HEK293 (cell line): Measurements from ENCODE around the gene UGT1A6.

Experiments used
- CTCF ChIA-PET: fragments of 350-600 bp; formaldehyde crosslinking; extraction: SDS; loops from one replicate; lab custom pipeline; 2021; ENCODE audit warnings: antibody characterized with exemption; lab: Yijun Ruan, JAX
- POLR2A ChIA-PET: fragments of 300-600 bp; formaldehyde crosslinking; extraction: SDS; loops from one replicate; lab custom pipeline; 2020; ENCODE audit warnings: antibody characterized with exemption, inconsistent platforms; lab: Yijun Ruan, JAX
- H3K27ac ChIP-seq: fragments of 200-500 bp; sonication (Bioruptor generic); 2 replicates; pipeline ENCODE4 v1.5.1; 2014; ENCODE audit warnings: low read depth, low read length, control low read depth, inconsistent platforms; ENCODE audit errors: extremely low read depth
- H3K36me3 ChIP-seq, 2 experiments: fragments of 200-500 bp in 1 of 2; sonication (Bioruptor generic) in 1 of 2; 1 replicate in 1 of 2; 2 replicates in 1 of 2; pipeline ENCODE4 v1.5.1; 2014 to 2017; ENCODE audit warnings: inconsistent platforms in 2 of 2, low read length in 2 of 2; ENCODE audit not compliant: control insufficient read depth in 2 of 2, insufficient read depth in 1 of 2
- H3K4me1 ChIP-seq: fragments of 200-500 bp; sonication (Bioruptor generic); 2 replicates; pipeline ENCODE4 v1.5.1; 2014; ENCODE audit warnings: mild to moderate bottlenecking, low read length, inconsistent platforms; ENCODE audit not compliant: control insufficient read depth, insufficient read depth
- H3K4me3 ChIP-seq: 2 replicates; pipeline ENCODE4 v1.5.1; 2011; ENCODE audit warnings: low read depth, mild to moderate bottlenecking, control low read depth, low read length, moderate library complexity
- H3K9me3 ChIP-seq: fragments of 200-500 bp; sonication (Bioruptor generic); 2 replicates; pipeline ENCODE4 v1.5.1; 2014; ENCODE audit warnings: low read depth, low read length, inconsistent platforms; ENCODE audit not compliant: control insufficient read depth, insufficient read depth
- GLIS1 ChIP-seq: fragments of 450-650 bp; formaldehyde crosslinking; IDR thresholded peaks from 2 replicates; pipeline ENCODE4 v1.5.1; 2016; ENCODE audit warnings: missing biosample characterization, missing genetic modification characterization
- KLF9 ChIP-seq: fragments of 450-650 bp; formaldehyde crosslinking; IDR thresholded peaks from 2 replicates; pipeline ENCODE4 v1.5.1; 2016; ENCODE audit warnings: missing biosample characterization, missing genetic modification characterization, low read depth
- ZBTB17 ChIP-seq: fragments of 450-650 bp; formaldehyde crosslinking; IDR thresholded peaks from 2 replicates; pipeline ENCODE4 v1.5.1; 2016; ENCODE audit warnings: missing biosample characterization, missing genetic modification characterization
- ZFP37 ChIP-seq: fragments of 450-650 bp; formaldehyde crosslinking; IDR thresholded peaks from 2 replicates; pipeline ENCODE4 v1.5.1; 2016; ENCODE audit warnings: missing biosample characterization, missing genetic modification characterization
- ZNF555 ChIP-seq: fragments of 450-650 bp; formaldehyde crosslinking; conservative IDR thresholded peaks from 2 replicates; pipeline ENCODE4 v1.5.1; 2017; ENCODE audit warnings: missing biosample characterization, mild to moderate bottlenecking, missing genetic modification characterization, inconsistent platforms
- ZNF558 ChIP-seq: fragments of 450-650 bp; formaldehyde crosslinking; IDR thresholded peaks from 2 replicates; pipeline ENCODE4 v1.5.1; 2016; ENCODE audit warnings: missing biosample characterization, missing genetic modification characterization
- ZNF571 ChIP-seq: fragments of 450-650 bp; formaldehyde crosslinking; IDR thresholded peaks from 2 replicates; pipeline ENCODE4 v1.5.0; 2017; ENCODE audit warnings: missing biosample characterization, missing genetic modification characterization
- TF ChIP-seq, protein P1 (sequence below): fragments of 450-650 bp; formaldehyde crosslinking; IDR thresholded peaks from 2 replicates; pipeline ENCODE4 v1.5.1; 2016; ENCODE audit warnings: missing biosample characterization, missing genetic modification characterization, borderline replicate concordance
- TF ChIP-seq, protein P2 (sequence below): fragments of 450-650 bp; formaldehyde crosslinking; IDR thresholded peaks from 2 replicates; pipeline ENCODE4 v1.5.1; 2016; ENCODE audit warnings: missing biosample characterization, missing genetic modification characterization
- TF ChIP-seq, protein P3 (sequence below): fragments of 450-650 bp; formaldehyde crosslinking; conservative IDR thresholded peaks from 2 replicates; pipeline ENCODE4 v1.5.1; 2016; ENCODE audit warnings: low read depth, missing biosample characterization, missing genetic modification characterization
- TF ChIP-seq, protein P4 (sequence below): fragments of 450-650 bp; formaldehyde crosslinking; IDR thresholded peaks from 2 replicates; pipeline ENCODE4 v1.5.1; 2016; ENCODE audit warnings: missing biosample characterization, missing genetic modification characterization
- TF ChIP-seq, protein P5 (sequence below): fragments of 450-650 bp; formaldehyde crosslinking; IDR thresholded peaks from 2 replicates; pipeline ENCODE4 v1.5.1; 2017; ENCODE audit warnings: missing biosample characterization, missing genetic modification characterization
- TF ChIP-seq, protein P6 (sequence below): fragments of 450-650 bp; formaldehyde crosslinking; IDR thresholded peaks from 2 replicates; pipeline ENCODE4 v1.5.1; 2017; ENCODE audit warnings: missing biosample characterization, missing genetic modification characterization
- TF ChIP-seq, protein P7 (sequence below): fragments of 450-650 bp; formaldehyde crosslinking; IDR thresholded peaks from 2 replicates; pipeline ENCODE4 v1.5.1; 2016; ENCODE audit warnings: missing biosample characterization, missing genetic modification characterization

UGT1A6 gene

DNA sequence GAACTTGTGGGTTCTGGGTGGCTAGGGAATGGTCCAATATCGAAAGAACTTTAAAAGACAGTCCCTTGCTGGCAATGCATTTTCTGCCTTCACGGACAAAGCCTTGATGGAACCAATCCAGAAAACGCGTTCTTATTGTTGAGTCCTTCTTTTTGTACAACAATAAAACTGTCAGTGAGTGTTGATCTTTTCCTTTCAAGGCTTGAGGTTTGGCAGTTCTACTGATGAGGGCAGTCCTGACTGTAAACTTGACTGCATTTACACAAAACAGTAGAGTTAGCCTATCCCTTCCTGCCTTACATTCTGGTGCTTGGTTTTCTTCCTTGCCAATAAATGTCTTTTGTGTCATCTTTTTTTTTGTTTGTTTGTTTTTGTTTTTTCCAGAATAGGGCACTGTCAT lies 13.5 kb upstream of the UGT1A6 start:
- Histone ChIP-seq H3K9me3 (no peaks in the 10 kb centered on the region), H3K4me1 (peaks cover 4% of the 10 kb centered on the region; the same call in 1 of the 2 replicates), H3K4me3 (no peak overlapping the region), H3K36me3 (no peaks in the 10 kb centered on the region), H3K27ac (no peak overlapping the region)
- TF ChIP-seq, protein P1, sequence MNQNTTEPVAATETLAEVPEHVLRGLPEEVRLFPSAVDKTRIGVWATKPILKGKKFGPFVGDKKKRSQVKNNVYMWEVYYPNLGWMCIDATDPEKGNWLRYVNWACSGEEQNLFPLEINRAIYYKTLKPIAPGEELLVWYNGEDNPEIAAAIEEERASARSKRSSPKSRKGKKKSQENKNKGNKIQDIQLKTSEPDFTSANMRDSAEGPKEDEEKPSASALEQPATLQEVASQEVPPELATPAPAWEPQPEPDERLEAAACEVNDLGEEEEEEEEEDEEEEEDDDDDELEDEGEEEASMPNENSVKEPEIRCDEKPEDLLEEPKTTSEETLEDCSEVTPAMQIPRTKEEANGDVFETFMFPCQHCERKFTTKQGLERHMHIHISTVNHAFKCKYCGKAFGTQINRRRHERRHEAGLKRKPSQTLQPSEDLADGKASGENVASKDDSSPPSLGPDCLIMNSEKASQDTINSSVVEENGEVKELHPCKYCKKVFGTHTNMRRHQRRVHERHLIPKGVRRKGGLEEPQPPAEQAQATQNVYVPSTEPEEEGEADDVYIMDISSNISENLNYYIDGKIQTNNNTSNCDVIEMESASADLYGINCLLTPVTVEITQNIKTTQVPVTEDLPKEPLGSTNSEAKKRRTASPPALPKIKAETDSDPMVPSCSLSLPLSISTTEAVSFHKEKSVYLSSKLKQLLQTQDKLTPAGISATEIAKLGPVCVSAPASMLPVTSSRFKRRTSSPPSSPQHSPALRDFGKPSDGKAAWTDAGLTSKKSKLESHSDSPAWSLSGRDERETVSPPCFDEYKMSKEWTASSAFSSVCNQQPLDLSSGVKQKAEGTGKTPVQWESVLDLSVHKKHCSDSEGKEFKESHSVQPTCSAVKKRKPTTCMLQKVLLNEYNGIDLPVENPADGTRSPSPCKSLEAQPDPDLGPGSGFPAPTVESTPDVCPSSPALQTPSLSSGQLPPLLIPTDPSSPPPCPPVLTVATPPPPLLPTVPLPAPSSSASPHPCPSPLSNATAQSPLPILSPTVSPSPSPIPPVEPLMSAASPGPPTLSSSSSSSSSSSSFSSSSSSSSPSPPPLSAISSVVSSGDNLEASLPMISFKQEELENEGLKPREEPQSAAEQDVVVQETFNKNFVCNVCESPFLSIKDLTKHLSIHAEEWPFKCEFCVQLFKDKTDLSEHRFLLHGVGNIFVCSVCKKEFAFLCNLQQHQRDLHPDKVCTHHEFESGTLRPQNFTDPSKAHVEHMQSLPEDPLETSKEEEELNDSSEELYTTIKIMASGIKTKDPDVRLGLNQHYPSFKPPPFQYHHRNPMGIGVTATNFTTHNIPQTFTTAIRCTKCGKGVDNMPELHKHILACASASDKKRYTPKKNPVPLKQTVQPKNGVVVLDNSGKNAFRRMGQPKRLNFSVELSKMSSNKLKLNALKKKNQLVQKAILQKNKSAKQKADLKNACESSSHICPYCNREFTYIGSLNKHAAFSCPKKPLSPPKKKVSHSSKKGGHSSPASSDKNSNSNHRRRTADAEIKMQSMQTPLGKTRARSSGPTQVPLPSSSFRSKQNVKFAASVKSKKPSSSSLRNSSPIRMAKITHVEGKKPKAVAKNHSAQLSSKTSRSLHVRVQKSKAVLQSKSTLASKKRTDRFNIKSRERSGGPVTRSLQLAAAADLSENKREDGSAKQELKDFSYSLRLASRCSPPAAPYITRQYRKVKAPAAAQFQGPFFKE (tag by site-specific recombination): no peak
- TF ChIP-seq ZFP37: no peak
- TF ChIP-seq, protein P2, sequence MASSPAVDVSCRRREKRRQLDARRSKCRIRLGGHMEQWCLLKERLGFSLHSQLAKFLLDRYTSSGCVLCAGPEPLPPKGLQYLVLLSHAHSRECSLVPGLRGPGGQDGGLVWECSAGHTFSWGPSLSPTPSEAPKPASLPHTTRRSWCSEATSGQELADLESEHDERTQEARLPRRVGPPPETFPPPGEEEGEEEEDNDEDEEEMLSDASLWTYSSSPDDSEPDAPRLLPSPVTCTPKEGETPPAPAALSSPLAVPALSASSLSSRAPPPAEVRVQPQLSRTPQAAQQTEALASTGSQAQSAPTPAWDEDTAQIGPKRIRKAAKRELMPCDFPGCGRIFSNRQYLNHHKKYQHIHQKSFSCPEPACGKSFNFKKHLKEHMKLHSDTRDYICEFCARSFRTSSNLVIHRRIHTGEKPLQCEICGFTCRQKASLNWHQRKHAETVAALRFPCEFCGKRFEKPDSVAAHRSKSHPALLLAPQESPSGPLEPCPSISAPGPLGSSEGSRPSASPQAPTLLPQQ (tag by site-specific recombination): no peak
- TF ChIP-seq, protein P3, sequence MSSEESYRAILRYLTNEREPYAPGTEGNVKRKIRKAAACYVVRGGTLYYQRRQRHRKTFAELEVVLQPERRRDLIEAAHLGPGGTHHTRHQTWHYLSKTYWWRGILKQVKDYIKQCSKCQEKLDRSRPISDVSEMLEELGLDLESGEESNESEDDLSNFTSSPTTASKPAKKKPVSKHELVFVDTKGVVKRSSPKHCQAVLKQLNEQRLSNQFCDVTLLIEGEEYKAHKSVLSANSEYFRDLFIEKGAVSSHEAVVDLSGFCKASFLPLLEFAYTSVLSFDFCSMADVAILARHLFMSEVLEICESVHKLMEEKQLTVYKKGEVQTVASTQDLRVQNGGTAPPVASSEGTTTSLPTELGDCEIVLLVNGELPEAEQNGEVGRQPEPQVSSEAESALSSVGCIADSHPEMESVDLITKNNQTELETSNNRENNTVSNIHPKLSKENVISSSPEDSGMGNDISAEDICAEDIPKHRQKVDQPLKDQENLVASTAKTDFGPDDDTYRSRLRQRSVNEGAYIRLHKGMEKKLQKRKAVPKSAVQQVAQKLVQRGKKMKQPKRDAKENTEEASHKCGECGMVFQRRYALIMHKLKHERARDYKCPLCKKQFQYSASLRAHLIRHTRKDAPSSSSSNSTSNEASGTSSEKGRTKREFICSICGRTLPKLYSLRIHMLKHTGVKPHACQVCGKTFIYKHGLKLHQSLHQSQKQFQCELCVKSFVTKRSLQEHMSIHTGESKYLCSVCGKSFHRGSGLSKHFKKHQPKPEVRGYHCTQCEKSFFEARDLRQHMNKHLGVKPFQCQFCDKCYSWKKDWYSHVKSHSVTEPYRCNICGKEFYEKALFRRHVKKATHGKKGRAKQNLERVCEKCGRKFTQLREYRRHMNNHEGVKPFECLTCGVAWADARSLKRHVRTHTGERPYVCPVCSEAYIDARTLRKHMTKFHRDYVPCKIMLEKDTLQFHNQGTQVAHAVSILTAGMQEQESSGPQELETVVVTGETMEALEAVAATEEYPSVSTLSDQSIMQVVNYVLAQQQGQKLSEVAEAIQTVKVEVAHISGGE (tag by site-specific recombination): no peak
- TF ChIP-seq, protein P4, sequence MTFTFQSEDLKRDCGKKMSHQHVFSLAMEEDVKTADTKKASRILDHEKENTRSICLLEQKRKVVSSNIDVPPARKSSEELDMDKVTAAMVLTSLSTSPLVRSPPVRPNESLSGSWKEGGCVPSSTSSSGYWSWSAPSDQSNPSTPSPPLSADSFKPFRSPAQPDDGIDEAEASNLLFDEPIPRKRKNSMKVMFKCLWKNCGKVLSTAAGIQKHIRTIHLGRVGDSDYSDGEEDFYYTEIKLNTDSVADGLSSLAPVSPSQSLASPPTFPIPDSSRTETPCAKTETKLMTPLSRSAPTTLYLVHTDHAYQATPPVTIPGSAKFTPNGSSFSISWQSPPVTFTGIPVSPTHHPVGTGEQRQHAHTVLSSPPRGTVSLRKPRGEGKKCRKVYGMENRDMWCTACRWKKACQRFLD (tag by site-specific recombination): no peak
- TF ChIP-seq, protein P5, sequence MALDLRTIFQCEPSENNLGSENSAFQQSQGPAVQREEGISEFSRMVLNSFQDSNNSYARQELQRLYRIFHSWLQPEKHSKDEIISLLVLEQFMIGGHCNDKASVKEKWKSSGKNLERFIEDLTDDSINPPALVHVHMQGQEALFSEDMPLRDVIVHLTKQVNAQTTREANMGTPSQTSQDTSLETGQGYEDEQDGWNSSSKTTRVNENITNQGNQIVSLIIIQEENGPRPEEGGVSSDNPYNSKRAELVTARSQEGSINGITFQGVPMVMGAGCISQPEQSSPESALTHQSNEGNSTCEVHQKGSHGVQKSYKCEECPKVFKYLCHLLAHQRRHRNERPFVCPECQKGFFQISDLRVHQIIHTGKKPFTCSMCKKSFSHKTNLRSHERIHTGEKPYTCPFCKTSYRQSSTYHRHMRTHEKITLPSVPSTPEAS (tag by site-specific recombination): no peak
- no peak for TF ChIP-seq KLF9 (tag by site-specific recombination)
- no peak for TF ChIP-seq GLIS1 (tag by site-specific recombination)
- no peak for TF ChIP-seq ZNF571 (tag by site-specific recombination)
- TF ChIP-seq, protein P6, sequence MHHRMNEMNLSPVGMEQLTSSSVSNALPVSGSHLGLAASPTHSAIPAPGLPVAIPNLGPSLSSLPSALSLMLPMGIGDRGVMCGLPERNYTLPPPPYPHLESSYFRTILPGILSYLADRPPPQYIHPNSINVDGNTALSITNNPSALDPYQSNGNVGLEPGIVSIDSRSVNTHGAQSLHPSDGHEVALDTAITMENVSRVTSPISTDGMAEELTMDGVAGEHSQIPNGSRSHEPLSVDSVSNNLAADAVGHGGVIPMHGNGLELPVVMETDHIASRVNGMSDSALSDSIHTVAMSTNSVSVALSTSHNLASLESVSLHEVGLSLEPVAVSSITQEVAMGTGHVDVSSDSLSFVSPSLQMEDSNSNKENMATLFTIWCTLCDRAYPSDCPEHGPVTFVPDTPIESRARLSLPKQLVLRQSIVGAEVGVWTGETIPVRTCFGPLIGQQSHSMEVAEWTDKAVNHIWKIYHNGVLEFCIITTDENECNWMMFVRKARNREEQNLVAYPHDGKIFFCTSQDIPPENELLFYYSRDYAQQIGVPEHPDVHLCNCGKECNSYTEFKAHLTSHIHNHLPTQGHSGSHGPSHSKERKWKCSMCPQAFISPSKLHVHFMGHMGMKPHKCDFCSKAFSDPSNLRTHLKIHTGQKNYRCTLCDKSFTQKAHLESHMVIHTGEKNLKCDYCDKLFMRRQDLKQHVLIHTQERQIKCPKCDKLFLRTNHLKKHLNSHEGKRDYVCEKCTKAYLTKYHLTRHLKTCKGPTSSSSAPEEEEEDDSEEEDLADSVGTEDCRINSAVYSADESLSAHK: no peak
- no peak for TF ChIP-seq ZNF558 (tag by site-specific recombination)
- TF ChIP-seq ZBTB17 (tag by site-specific recombination): no peak
- no peak for TF ChIP-seq ZNF555 (tag by site-specific recombination)
- TF ChIP-seq, protein P7, sequence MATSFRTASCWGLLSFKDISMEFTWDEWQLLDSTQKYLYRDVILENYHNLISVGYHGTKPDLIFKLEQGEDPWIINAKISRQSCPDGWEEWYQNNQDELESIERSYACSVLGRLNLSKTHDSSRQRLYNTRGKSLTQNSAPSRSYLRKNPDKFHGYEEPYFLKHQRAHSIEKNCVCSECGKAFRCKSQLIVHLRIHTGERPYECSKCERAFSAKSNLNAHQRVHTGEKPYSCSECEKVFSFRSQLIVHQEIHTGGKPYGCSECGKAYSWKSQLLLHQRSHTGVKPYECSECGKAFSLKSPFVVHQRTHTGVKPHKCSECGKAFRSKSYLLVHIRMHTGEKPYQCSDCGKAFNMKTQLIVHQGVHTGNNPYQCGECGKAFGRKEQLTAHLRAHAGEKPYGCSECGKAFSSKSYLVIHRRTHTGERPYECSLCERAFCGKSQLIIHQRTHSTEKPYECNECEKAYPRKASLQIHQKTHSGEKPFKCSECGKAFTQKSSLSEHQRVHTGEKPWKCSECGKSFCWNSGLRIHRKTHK (tag by site-specific recombination): no peak
- ChIA-PET POLR2A (no interaction called here), CTCF (no interaction called here)
